Measurements from ENCODE around the gene CTNND2.

CTNND2 gene

GRCh38 chr5:11892832-11893231, 11.4 kb downstream of the CTNND2 start:
- Histone ChIP-seq H3K4me3 (ENCODE audit: low read depth, low read length) (no peak overlapping the region), H3K36me3 (no peaks in the 10 kb centered on the region), H3K27ac (no peak overlapping the region), H3K9me3 (ENCODE audit: severe bottlenecking) (peaks cover 2% of the 10 kb centered on the region), H3K27me3 (ENCODE audit: insufficient read depth, low read depth, severe bottlenecking) (no peaks in the 10 kb centered on the region)
- no peak for DNase-seq
- TF ChIP-seq, protein P1, sequence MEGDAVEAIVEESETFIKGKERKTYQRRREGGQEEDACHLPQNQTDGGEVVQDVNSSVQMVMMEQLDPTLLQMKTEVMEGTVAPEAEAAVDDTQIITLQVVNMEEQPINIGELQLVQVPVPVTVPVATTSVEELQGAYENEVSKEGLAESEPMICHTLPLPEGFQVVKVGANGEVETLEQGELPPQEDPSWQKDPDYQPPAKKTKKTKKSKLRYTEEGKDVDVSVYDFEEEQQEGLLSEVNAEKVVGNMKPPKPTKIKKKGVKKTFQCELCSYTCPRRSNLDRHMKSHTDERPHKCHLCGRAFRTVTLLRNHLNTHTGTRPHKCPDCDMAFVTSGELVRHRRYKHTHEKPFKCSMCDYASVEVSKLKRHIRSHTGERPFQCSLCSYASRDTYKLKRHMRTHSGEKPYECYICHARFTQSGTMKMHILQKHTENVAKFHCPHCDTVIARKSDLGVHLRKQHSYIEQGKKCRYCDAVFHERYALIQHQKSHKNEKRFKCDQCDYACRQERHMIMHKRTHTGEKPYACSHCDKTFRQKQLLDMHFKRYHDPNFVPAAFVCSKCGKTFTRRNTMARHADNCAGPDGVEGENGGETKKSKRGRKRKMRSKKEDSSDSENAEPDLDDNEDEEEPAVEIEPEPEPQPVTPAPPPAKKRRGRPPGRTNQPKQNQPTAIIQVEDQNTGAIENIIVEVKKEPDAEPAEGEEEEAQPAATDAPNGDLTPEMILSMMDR (IDR thresholded peaks at IDR 0.05; ENCODE audit: low read depth, low read length), result no peak

GRCh38 chr5:11890777-11891176, 13.5 kb downstream of the CTNND2 start:
- no peak overlapping the region for H3K4me3 ChIP-seq (ENCODE audit: low read depth, low read length)
- H3K27me3 ChIP-seq (ENCODE audit: insufficient read depth, low read depth, severe bottlenecking), result no peaks in the 10 kb centered on the region
- no peaks in the 10 kb centered on the region for H3K36me3 ChIP-seq
- H3K27ac ChIP-seq, result no peak overlapping the region
- DNase-seq, result no peak
- TF ChIP-seq, protein P1 (IDR thresholded peaks at IDR 0.05; ENCODE audit: low read depth, low read length), result no peak
- H3K9me3 ChIP-seq (ENCODE audit: severe bottlenecking), result no peaks in the 10 kb centered on the region

- TF ChIP-seq, protein P1 (IDR thresholded peaks at IDR 0.05; ENCODE audit: low read depth, low read length), result no peak
- no peaks in the 10 kb centered on the region for H3K36me3 ChIP-seq
- no peak overlapping the region for H3K4me3 ChIP-seq (ENCODE audit: low read depth, low read length)
- DNase-seq, result no peak
- H3K27me3 ChIP-seq (ENCODE audit: insufficient read depth, low read depth, severe bottlenecking), result no peaks in the 10 kb centered on the region
- H3K27ac ChIP-seq, result no peak overlapping the region
- no peaks in the 10 kb centered on the region for H3K9me3 ChIP-seq (ENCODE audit: severe bottlenecking)
These were observed 16.0 kb downstream of the CTNND2 start for GRCh38 chr5:11888221-11888620.

- TF ChIP-seq, protein P1 (IDR thresholded peaks at IDR 0.05; ENCODE audit: low read depth, low read length), result no peak
- H3K36me3 ChIP-seq, result no peaks in the 10 kb centered on the region
- H3K27me3 ChIP-seq (ENCODE audit: insufficient read depth, low read depth, severe bottlenecking), result no peaks in the 10 kb centered on the region
- no peak overlapping the region for H3K27ac ChIP-seq
- no peak for DNase-seq
- no peak overlapping the region for H3K4me3 ChIP-seq (ENCODE audit: low read depth, low read length)
- H3K9me3 ChIP-seq (ENCODE audit: severe bottlenecking), result no peaks in the 10 kb centered on the region
These were observed 25.4 kb downstream of the CTNND2 start for GRCh38 chr5:11878814-11879213.

- no peak overlapping the region for H3K4me3 ChIP-seq (ENCODE audit: low read depth, low read length)
- DNase-seq, result no peak
These were observed 30.7 kb downstream of the CTNND2 start for GRCh38 chr5:11873587-11873986.

GRCh38 chr5:11869203-11869602, 35.0 kb downstream of the CTNND2 start:
- Histone ChIP-seq H3K36me3 (no peaks in the 10 kb centered on the region), H3K27me3 (ENCODE audit: insufficient read depth, low read depth, severe bottlenecking) (no peaks in the 10 kb centered on the region), H3K4me3 (ENCODE audit: low read depth, low read length) (no peak overlapping the region), H3K27ac (no peak overlapping the region), H3K9me3 (ENCODE audit: severe bottlenecking) (no peaks in the 10 kb centered on the region)
- TF ChIP-seq, protein P1 (IDR thresholded peaks at IDR 0.05; ENCODE audit: low read depth, low read length), result no peak
- no peak for DNase-seq

More at GRCh38 chr5:11873587-11873986, 30.7 kb downstream of the CTNND2 start:
- no peaks in the 10 kb centered on the region for H3K36me3 ChIP-seq
- TF ChIP-seq, protein P1 (IDR thresholded peaks at IDR 0.05; ENCODE audit: low read depth, low read length), result no peak
- H3K27ac ChIP-seq, result no peak overlapping the region
- no peaks in the 10 kb centered on the region for H3K27me3 ChIP-seq (ENCODE audit: insufficient read depth, low read depth, severe bottlenecking)
- no peaks in the 10 kb centered on the region for H3K9me3 ChIP-seq (ENCODE audit: severe bottlenecking)
